IMR-90 (cell line): ENCODE results near the gene STK31. TPM values are rescaled to one million over a fixed set of nuclear protein-coding genes. Genes with fewer than 3 reads are reported as not detected.

Experiments
- ATAC-seq: fragments of 200-7000 bp; cut with Tn5 transposase; 2 replicates; pipeline ENCODE4 v1.9.1; 2020; ENCODE audit warnings: low read depth, mild to moderate bottlenecking, moderate library complexity
- BruUV-seq: library from RNA; stranded (reverse); fragments of 400-500 nt; replicated peaks from 2 replicates; lab custom pipeline; 2021; lab: Mats Ljungman, UMichigan
- CTCF ChIA-PET: fragments of 300-600 bp; formaldehyde crosslinking; extraction: SDS; loops from one replicate; lab custom pipeline; 2021; ENCODE audit warnings: antibody characterized with exemption; lab: Yijun Ruan, JAX
- POLR2A ChIA-PET: fragments of 300-600 bp; sonication (Branson Sonifier 250); formaldehyde crosslinking; loops from one replicate; lab custom pipeline; 2022; ENCODE audit warnings: antibody characterized with exemption; ENCODE audit not compliant: unreplicated experiment; lab: Charles Lee
- DNase-seq: peaks from one replicate; pipeline ENCODE4 v3.0.0; 2013
- H2AFZ ChIP-seq: replicated peaks from 2 replicates; pipeline ENCODE3; 2013; ENCODE audit warnings: low read length, mild to moderate bottlenecking; ENCODE audit not compliant: poor library complexity
- H2AK5ac ChIP-seq: 2 replicates; pipeline ENCODE4 v1.6.1; 2013; ENCODE audit warnings: low read depth, low read length, inconsistent platforms
- H2AK9ac ChIP-seq: replicated peaks from 2 replicates; pipeline ENCODE3; 2013; ENCODE audit warnings: mild to moderate bottlenecking, low read depth, low read length, moderate library complexity; ENCODE audit not compliant: poor library complexity
- H2BK120ac ChIP-seq: 2 replicates; pipeline ENCODE4 v1.6.1; 2013; ENCODE audit warnings: low read depth, low read length, inconsistent platforms
- H2BK15ac ChIP-seq: 3 replicates; pipeline ENCODE4 v1.6.1; 2013; ENCODE audit warnings: low read depth, low read length, inconsistent platforms
- H2BK20ac ChIP-seq: 2 replicates; pipeline ENCODE4 v1.6.1; 2013; ENCODE audit warnings: low read depth, mild to moderate bottlenecking, inconsistent platforms, low read length, moderate library complexity
- H2BK5ac ChIP-seq: 2 replicates; pipeline ENCODE4 v1.6.1; 2013; ENCODE audit warnings: mild to moderate bottlenecking, low read depth, low read length, inconsistent platforms; ENCODE audit not compliant: poor library complexity, severe bottlenecking
- H3K14ac ChIP-seq: replicated peaks from 2 replicates; pipeline ENCODE4 v1.6.1; 2013; ENCODE audit warnings: low read depth, low read length, inconsistent platforms
- H3K18ac ChIP-seq: 2 replicates; pipeline ENCODE4 v1.6.1; 2013; ENCODE audit warnings: low read depth, low read length, control low read depth
- H3K23ac ChIP-seq: 2 replicates; pipeline ENCODE4 v1.6.1; 2013; ENCODE audit warnings: low read depth, low read length, inconsistent platforms
- H3K27ac ChIP-seq: 2 replicates; pipeline ENCODE4 v1.5.1; 2013; ENCODE audit warnings: mild to moderate bottlenecking, control low read depth, low read length; ENCODE audit not compliant: insufficient read depth
- H3K27me3 ChIP-seq: 2 replicates; pipeline ENCODE4 v1.6.1; 2013; ENCODE audit warnings: low read length; ENCODE audit not compliant: control insufficient read depth, insufficient read depth
- H3K36me3 ChIP-seq: 2 replicates; pipeline ENCODE4 v1.6.1; 2013; ENCODE audit warnings: low read length, mixed read lengths; ENCODE audit not compliant: control insufficient read depth, insufficient read depth
- H3K4ac ChIP-seq: 2 replicates; pipeline ENCODE4 v1.6.1; 2013; ENCODE audit warnings: low read depth, low read length, inconsistent platforms
- H3K4me1 ChIP-seq: 2 replicates; pipeline ENCODE4 v1.6.1; 2013; ENCODE audit warnings: low read length, mixed read lengths; ENCODE audit not compliant: control insufficient read depth, insufficient read depth
- H3K4me2 ChIP-seq: 2 replicates; pipeline ENCODE4 v1.6.1; 2013; ENCODE audit warnings: low read depth, mild to moderate bottlenecking, control low read depth, low read length, moderate library complexity
- H3K4me3 ChIP-seq: 2 replicates; pipeline ENCODE4 v1.5.1; 2013; ENCODE audit warnings: low read depth, mild to moderate bottlenecking, control low read depth, low read length, moderate library complexity; ENCODE audit not compliant: insufficient read depth
- H3K56ac ChIP-seq: 2 replicates; pipeline ENCODE4 v1.6.1; 2013; ENCODE audit warnings: low read length, inconsistent platforms; ENCODE audit not compliant: insufficient read depth; ENCODE audit errors: extremely low read depth
- H3K79me1 ChIP-seq, 2 experiments: 2 replicates each; pipeline ENCODE4 v1.6.1; 2013; ENCODE audit warnings: low read length in 2 of 2, inconsistent platforms in 1 of 2, low read depth in 1 of 2
- H3K9ac ChIP-seq: 2 replicates; pipeline ENCODE4 v1.6.1; 2013; ENCODE audit warnings: low read depth, low read length, control low read depth
- H3K9me1 ChIP-seq: 2 replicates; pipeline ENCODE4 v1.6.1; 2013; ENCODE audit warnings: low read length, inconsistent platforms; ENCODE audit not compliant: insufficient read depth
- H3K9me3 ChIP-seq: 2 replicates; pipeline ENCODE4 v1.6.1; 2013; ENCODE audit warnings: low read length; ENCODE audit not compliant: control insufficient read depth, insufficient read depth
- H4K20me1 ChIP-seq: 2 replicates; pipeline ENCODE4 v1.6.1; 2013; ENCODE audit warnings: low read length, inconsistent platforms; ENCODE audit not compliant: insufficient read depth
- H4K5ac ChIP-seq: 2 replicates; pipeline ENCODE4 v1.6.1; 2013; ENCODE audit warnings: mild to moderate bottlenecking, low read depth, low read length, control low read depth
- H4K8ac ChIP-seq, 2 experiments: 2 replicates each; pipeline ENCODE4 v1.6.1; 2013; ENCODE audit warnings: low read depth in 2 of 2, low read length in 2 of 2, control low read depth in 1 of 2, inconsistent platforms in 1 of 2
- H4K91ac ChIP-seq: 2 replicates; pipeline ENCODE4 v1.6.1; 2013; ENCODE audit warnings: low read depth, low read length, inconsistent platforms; ENCODE audit not compliant: insufficient read depth
- BHLHE40 ChIP-seq: fragments of 150-350 bp; IDR thresholded peaks from 2 replicates; pipeline ENCODE4 v1.6.1; 2016; ENCODE audit warnings: mild to moderate bottlenecking, low read depth, low read length
- CHD1 ChIP-seq: IDR thresholded peaks from 2 replicates; pipeline ENCODE4 v1.6.1; 2012; ENCODE audit warnings: low read depth, low read length, improper control_type of control experiment
- MAFK ChIP-seq: IDR thresholded peaks from 2 replicates; pipeline ENCODE4 v1.6.1; 2012; ENCODE audit warnings: low read depth, low read length, improper control_type of control experiment
- NFE2L2 ChIP-seq: fragments of 150-350 bp; IDR thresholded peaks from 2 replicates; pipeline ENCODE4 v1.6.1; 2016; ENCODE audit warnings: low read depth, mild to moderate bottlenecking, low read length
- RCOR1 ChIP-seq: IDR thresholded peaks from 2 replicates; pipeline ENCODE4 v1.6.1; 2012; ENCODE audit warnings: mild to moderate bottlenecking, low read length, improper control_type of control experiment; ENCODE audit not compliant: insufficient replicate concordance
- SMC3 ChIP-seq: fragments of 150-350 bp; IDR thresholded peaks from 2 replicates; pipeline ENCODE4 v1.6.1; 2016; ENCODE audit warnings: low read depth, mild to moderate bottlenecking, antibody characterized with exemption, low read length, moderate library complexity
- USF2 ChIP-seq: fragments of 150-350 bp; IDR thresholded peaks from 2 replicates; pipeline ENCODE4 v1.6.1; 2017; ENCODE audit warnings: mild to moderate bottlenecking, antibody characterized with exemption, low read length, low read depth
- WGBS, 2 experiments: methylation state at CpG; one replicate each; pipeline versions ENCODE4 v1.1.5 to v1.1.7; 2013; ENCODE audit warnings: missing lambda C conversion rate in 2 of 2; ENCODE audit not compliant: insufficient read length in 1 of 2; ENCODE audit errors: extremely low coverage in 2 of 2; 5-methylcytosine and 5-hydroxymethylcytosine counted together
- dilution Hi-C: fragments of 300-500 bp; cut with HindIII; formaldehyde crosslinking; loops from one replicate; pipeline ENCODE4 v1.14.3; 2018; ENCODE audit warnings: low sequenced_read_pairs; ENCODE audit not compliant: unreplicated experiment
- in situ Hi-C: fragments of 300-500 bp; cut with MboI; formaldehyde crosslinking; loops from 3 replicates; pipeline ENCODE4 v1.14.3; 2019; ENCODE audit warnings: low sequenced_read_pairs, inconsistent platforms, mixed read lengths
- intact Hi-C: fragments of 100-400 bp; cut with micrococcal nuclease; formaldehyde crosslinking; loops from 2 replicates; pipeline ENCODE4 v1.10.0; 2022
- polyA plus RNA-seq, 3 experiments: library from polyadenylated mRNA; depleted of rRNA; stranded (reverse); fragments of >200 nt; gene quantifications; 2 replicates each; pipeline ENCODE4 v1.2.3, GENCODE V29; 2012; ENCODE audit warnings: low replicate concordance in 1 of 3
- total RNA-seq: library from RNA; depleted of rRNA; stranded (reverse); fragments of >200 nt; gene quantifications from 2 replicates; pipeline ENCODE4 v1.2.3, GENCODE V29; 2012
- TF ChIP-seq, protein P1 (sequence below): fragments of 150-350 bp; IDR thresholded peaks from 2 replicates; pipeline ENCODE4 v1.6.1; 2016; ENCODE audit warnings: low read depth, mild to moderate bottlenecking, low read length, moderate library complexity, borderline replicate concordance

STK31 gene
- total and polyA plus RNA-seq, 2 of the 4 experiments (the other 2 are of a cell fraction), result not detected

DNA sequence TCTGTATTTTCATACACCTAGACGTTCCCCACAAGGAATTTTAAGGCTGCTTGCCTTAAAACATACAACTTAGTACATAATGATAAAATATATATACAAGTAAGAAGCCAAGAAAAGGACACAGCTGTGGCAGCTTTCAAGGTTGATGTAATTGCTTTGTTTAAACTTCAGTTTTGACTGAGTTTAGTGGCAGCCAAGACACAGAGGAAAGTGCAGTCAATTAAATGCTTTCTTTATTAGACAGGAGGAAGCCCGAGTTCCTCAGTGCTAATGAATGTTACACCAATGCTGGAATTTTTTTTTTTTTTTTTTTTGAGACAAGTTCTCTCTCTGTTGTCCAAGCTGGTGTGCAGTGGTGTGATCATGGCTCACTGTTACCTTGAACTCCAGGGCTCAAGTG, 11.2 kb upstream of the STK31 start:
- Histone ChIP-seq H3K56ac (no peak overlapping the region), H3K9me3 (no peaks in the 10 kb centered on the region), H3K14ac (no peak overlapping the region), H2BK5ac (no peak overlapping the region), H3K4me2 (no peak overlapping the region), H3K4ac (no peak overlapping the region), H2BK20ac (no peak overlapping the region), H3K79me1 (no peaks in the 10 kb centered on the region), H4K8ac (no peak overlapping the region), H4K91ac (no peak overlapping the region), H3K36me3 (no peaks in the 10 kb centered on the region), H4K20me1 (no peaks in the 10 kb centered on the region), H2AK5ac (no peak overlapping the region), H3K27me3 (no peaks in the 10 kb centered on the region), H3K23ac (no peak overlapping the region), H3K4me1 (no peaks in the 10 kb centered on the region; the same call in 1 of the 2 replicates), H2BK15ac (no peak overlapping the region), H3K9me1 (no peaks in the 10 kb centered on the region), H3K18ac (no peak overlapping the region), H2AFZ (no peak overlapping the region), H2AK9ac (no peak overlapping the region), H3K9ac (no peak overlapping the region), H2BK120ac (no peak overlapping the region), H3K27ac (no peak overlapping the region), H4K5ac (no peak overlapping the region), H3K4me3 (no peak overlapping the region)
- WGBS, 2 experiments, result no CpG with 5 or more reads among the region's 2 CpGs
- DNase-seq, result no peak
- dilution Hi-C loops, result no loop called here
- ChIA-PET CTCF (interaction anchor here (0.6 kb wide), 2 partner anchors 147 to 641 kb away, joined by 3 to 4 read pairs; no protein-coding TSS in a partner anchor), POLR2A (interaction anchor here (0.6 kb wide), 1 partner anchor 150 kb away, joined by 3 read pairs; no protein-coding TSS in a partner anchor)
- intact Hi-C loops, result no loop called here
- in situ Hi-C loops, result no loop called here
- TF ChIP-seq BHLHE40, result no peak
- no peak for TF ChIP-seq MAFK
- TF ChIP-seq NFE2L2, result no peak
- no peak for TF ChIP-seq CHD1
- TF ChIP-seq USF2, result no peak
- TF ChIP-seq, protein P1, sequence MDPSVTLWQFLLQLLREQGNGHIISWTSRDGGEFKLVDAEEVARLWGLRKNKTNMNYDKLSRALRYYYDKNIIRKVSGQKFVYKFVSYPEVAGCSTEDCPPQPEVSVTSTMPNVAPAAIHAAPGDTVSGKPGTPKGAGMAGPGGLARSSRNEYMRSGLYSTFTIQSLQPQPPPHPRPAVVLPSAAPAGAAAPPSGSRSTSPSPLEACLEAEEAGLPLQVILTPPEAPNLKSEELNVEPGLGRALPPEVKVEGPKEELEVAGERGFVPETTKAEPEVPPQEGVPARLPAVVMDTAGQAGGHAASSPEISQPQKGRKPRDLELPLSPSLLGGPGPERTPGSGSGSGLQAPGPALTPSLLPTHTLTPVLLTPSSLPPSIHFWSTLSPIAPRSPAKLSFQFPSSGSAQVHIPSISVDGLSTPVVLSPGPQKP, result no peak
- TF ChIP-seq SMC3, result no peak
- no peak for TF ChIP-seq RCOR1
- ATAC-seq, result no peak; the same call in 1 of the 2 replicates
- no TSS peak for BruUV-seq
